Measurements from ENCODE around the gene LZTR1. TPM values are rescaled to one million over a fixed set of nuclear protein-coding genes. Genes with fewer than 3 reads are reported as not detected.

Gene LZTR1
- total and polyA plus RNA-seq, 3 donors from 2014 or later = 32.4 to 61.6 (median 61.5) TPM

- no peak for DNase-seq
- TF ChIP-seq CTCF (IDR thresholded peaks at IDR 0.05) (no peak), POLR2A (IDR thresholded peaks at IDR 0.05) (no peak)
- Histone ChIP-seq H3K27ac (no peak overlapping the region), H3K9me3 (no peaks in the 10 kb centered on the region), H3K27me3 (no peaks in the 10 kb centered on the region), H3K4me1 (peaks cover 21% of the 10 kb centered on the region), H3K4me3 (no peak overlapping the region), H3K36me3 (ENCODE audit: low read depth, missing control alignments) (no peaks in the 10 kb centered on the region)
- intact Hi-C loops (cut with DNase I; ENCODE audit: low total_unique reads) = no loop called here
- 35 to 60% methylated on average over 1 to 13 of the region's 13 CpGs for WGBS, 2 donors
These were observed 2.1 kb upstream of the LZTR1 start for GRCh38 chr22:20979940-20980453.

GRCh38 chr22:20980523-20980922 lies 1.6 kb upstream of the LZTR1 start:
- Histone ChIP-seq H3K4me1 (peaks cover 21% of the 10 kb centered on the region), H3K27ac (no peak overlapping the region), H3K27me3 (no peaks in the 10 kb centered on the region), H3K36me3 (ENCODE audit: low read depth, missing control alignments) (no peaks in the 10 kb centered on the region), H3K4me3 (no peak overlapping the region), H3K9me3 (no peaks in the 10 kb centered on the region)
- no peak for DNase-seq
- TF ChIP-seq CTCF (IDR thresholded peaks at IDR 0.05) (no peak), POLR2A (IDR thresholded peaks at IDR 0.05) (no peak)
- intact Hi-C loops (cut with DNase I; ENCODE audit: low total_unique reads) = no loop called here
- WGBS, 2 donors = 71 to 74% methylated on average over 4 of the region's 4 CpGs

- TF ChIP-seq CTCF (IDR thresholded peaks at IDR 0.05) (no peak), POLR2A (IDR thresholded peaks at IDR 0.05) (no peak)
- Histone ChIP-seq H3K27me3 (no peaks in the 10 kb centered on the region), H3K27ac (peak overlapping the region; percentile 75 to 95), H3K4me1 (peaks cover 21% of the 10 kb centered on the region), H3K4me3 (peak overlapping the region; percentile 69 to 86), H3K9me3 (no peaks in the 10 kb centered on the region), H3K36me3 (ENCODE audit: low read depth, missing control alignments) (no peaks in the 10 kb centered on the region)
- WGBS, 2 donors = 44 to 47% methylated on average over 10 of the region's 10 CpGs
- intact Hi-C loops (cut with DNase I; ENCODE audit: low total_unique reads) = no loop called here
- DNase-seq = no peak
These were observed 967 bp upstream of the LZTR1 start for GRCh38 chr22:20980938-20981722.

GRCh38 chr22:20982563-20982882 lies 426 bp downstream of the LZTR1 start:
- Histone ChIP-seq H3K36me3 (ENCODE audit: low read depth, missing control alignments) (no peaks in the 10 kb centered on the region), H3K4me3 (peak overlapping the region; percentile 69 to 86), H3K27me3 (no peaks in the 10 kb centered on the region), H3K4me1 (peaks cover 21% of the 10 kb centered on the region), H3K27ac (peak overlapping the region; percentile 75 to 95), H3K9me3 (no peaks in the 10 kb centered on the region)
- intact Hi-C loops (cut with DNase I; ENCODE audit: low total_unique reads) = no loop called here
- TF ChIP-seq CTCF (IDR thresholded peaks at IDR 0.05) = no peak
- no peak for DNase-seq
- WGBS, 2 donors = 0 to 2% methylated on average over 7 to 12 of the region's 12 CpGs

Data from testis (tissue), 3 donors.